CD1c-positive myeloid dendritic cell (primary cell): ENCODE data around the gene DES.
"Not testable (repeated sequence)": the region's sequence is repeated elsewhere in the genome, so short reads cannot be mapped to it uniquely, and the experiment has no call there.

Experiments
- DNase-seq: peaks from one replicate; pipeline ENCODE4 v3.0.0-alpha.2; 2016; ENCODE audit errors: extremely low spot score

The DES gene

DNA sequence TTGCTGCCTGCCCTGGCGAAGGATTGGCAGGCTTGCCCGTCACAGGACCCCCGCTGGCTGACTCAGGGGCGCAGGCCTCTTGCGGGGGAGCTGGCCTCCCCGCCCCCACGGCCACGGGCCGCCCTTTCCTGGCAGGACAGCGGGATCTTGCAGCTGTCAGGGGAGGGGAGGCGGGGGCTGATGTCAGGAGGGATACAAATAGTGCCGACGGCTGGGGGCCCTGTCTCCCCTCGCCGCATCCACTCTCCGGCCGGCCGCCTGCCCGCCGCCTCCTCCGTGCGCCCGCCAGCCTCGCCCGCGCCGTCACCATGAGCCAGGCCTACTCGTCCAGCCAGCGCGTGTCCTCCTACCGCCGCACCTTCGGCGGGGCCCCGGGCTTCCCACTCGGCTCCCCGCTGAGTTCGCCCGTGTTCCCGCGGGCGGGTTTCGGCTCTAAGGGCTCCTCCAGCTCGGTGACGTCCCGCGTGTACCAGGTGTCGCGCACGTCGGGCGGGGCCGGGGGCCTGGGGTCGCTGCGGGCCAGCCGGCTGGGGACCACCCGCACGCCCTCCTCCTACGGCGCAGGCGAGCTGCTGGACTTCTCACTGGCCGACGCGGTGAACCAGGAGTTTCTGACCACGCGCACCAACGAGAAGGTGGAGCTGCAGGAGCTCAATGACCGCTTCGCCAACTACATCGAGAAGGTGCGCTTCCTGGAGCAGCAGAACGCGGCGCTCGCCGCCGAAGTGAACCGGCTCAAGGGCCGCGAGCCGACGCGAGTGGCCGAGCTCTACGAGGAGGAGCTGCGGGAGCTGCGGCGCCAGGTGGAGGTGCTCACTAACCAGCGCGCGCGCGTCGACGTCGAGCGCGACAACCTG is at the start of gene DES:
Gene DES, plus strand, starts transcription at position 223 of the 857 bp plus-strand sequence. Its CDS starts 86 bp downstream, at position 309.
- DNase-seq, result no peak

- DNase-seq, result no peak
Measured at GRCh38 chr2:219368690-219369191, 49.4 kb upstream of the DES start.

GRCh38 chr2:219369447-219369861 is 48.7 kb upstream of the DES start:
- DNase-seq, result no peak

- DNase-seq, result no peak
Measured at GRCh38 chr2:219378163-219378851, 39.9 kb upstream of the DES start.

GRCh38 chr2:219380926-219381325 is 37.3 kb upstream of the DES start:
- no peak for DNase-seq

- DNase-seq, result no peak
Measured at GRCh38 chr2:219381448-219381847, 36.7 kb upstream of the DES start.

GRCh38 chr2:219384083-219384713 is 34.0 kb upstream of the DES start:
- DNase-seq, result no peak

GRCh38 chr2:219384859-219385258 is 33.3 kb upstream of the DES start:
- DNase-seq, result no peak

DNA sequence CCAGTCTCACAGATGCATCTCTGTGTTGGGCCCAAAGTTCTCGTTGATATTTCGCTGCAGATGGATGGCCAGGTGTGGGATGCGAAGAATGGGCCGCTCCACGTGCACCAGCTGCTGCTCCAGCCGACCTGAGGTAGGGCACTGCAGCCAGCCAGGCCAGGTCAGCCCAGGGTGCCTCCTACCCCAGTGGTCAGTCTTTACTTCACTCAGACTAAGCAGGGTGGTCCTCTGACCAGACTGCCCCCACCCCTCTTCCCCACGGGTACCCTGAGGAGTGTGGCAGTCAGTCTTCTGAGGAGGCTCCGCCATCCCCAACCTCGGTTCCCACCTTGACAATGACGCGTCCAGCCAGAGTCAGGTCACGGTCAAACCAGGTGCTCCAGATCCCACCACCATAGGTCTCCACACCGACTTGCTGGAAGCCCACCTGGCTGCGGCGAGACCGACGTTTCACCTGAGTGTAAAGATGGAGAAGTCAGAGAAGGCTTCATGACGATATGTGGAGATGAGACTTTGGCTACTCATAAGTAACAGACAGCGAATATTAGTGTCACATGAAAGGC is 32.1 kb upstream of the DES start:
- no peak for DNase-seq

DNA sequence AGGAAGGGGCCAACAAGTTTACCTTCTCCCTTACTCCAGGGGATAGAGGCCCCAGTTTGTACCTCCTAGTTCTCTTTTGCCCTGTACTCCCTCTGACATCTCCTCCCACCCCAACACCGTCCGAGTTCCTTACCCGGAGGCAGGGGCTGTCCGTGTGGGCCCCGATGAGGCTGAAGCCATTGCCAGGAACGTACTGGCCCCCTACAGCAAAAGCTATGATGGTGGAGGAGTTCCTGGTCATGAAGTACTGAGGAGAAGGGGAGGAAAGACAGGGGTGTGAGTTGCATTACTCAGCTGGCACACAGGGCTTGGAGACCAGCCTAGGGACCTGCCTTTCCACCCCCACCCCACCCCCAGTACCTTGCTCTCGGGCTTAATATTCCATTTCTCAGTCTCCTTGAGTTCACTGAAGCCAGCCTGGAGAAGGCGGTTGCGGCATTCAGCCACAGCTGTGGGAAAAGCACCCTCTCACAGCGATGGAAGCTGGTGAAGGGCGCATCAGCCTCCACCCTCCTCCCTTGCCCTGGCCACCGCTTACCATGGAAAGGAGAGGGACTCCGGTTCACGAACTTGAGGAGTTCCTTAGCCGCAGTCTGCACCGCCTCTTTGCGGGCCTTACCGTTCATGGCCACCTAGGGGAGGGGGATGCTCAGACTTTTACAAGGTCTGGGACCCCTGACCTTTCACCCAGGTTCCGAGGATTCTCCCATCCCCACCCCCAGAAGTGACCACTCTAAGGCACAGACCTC is 31.5 kb upstream of the DES start:
- peak; percentile 12 for DNase-seq

- peak; percentile 97 for DNase-seq
Measured at GRCh38 chr2:219387306-219388120, 30.7 kb upstream of the DES start, which contains the start of gene DNPEP. Gene DNPEP (minus strand): TSS chr2:219387912. CDS start chr2:219387794, 118 bp downstream.

- DNase-seq, result peak; percentile 99
Measured at GRCh38 chr2:219388121-219388906, 29.9 kb upstream of the DES start.

DNA sequence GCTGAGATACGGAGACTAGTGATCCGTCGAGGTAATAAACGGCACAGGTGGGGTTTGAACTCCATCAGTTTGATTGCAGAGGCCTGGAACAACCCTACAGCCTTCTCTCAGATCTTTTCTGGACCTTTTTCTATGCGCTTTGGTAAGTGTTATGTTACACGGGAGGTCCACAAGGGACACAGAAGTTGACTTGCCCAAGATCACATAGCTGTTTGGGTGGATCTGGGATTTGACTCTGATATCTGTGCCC is 29.3 kb upstream of the DES start:
- DNase-seq, result no peak

DNA sequence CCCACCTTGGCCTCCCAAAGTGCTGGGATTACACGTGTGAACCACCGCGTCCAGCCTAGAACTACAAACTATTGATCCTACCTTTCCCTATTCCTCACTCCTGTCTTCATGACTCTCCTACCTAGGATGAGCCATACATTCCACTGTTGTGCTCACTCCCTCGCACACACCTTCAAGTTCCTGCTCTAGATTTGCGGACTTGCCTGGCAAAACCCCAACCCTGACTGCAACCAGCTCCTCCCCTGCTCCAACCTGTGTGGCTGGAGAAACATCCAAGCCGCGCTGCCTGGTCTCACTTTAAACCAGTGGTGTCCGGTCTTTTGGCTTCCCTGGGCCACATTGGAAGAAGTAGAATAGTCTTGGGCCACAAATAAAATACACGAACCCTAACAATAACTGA is 25.4 kb upstream of the DES start:
- no peak for DNase-seq

GRCh38 chr2:219395056-219395455 is 23.1 kb upstream of the DES start:
- DNase-seq, result not testable (repeated sequence)

- no peak for DNase-seq
Measured at GRCh38 chr2:219395609-219396008, 22.6 kb upstream of the DES start.

DNA sequence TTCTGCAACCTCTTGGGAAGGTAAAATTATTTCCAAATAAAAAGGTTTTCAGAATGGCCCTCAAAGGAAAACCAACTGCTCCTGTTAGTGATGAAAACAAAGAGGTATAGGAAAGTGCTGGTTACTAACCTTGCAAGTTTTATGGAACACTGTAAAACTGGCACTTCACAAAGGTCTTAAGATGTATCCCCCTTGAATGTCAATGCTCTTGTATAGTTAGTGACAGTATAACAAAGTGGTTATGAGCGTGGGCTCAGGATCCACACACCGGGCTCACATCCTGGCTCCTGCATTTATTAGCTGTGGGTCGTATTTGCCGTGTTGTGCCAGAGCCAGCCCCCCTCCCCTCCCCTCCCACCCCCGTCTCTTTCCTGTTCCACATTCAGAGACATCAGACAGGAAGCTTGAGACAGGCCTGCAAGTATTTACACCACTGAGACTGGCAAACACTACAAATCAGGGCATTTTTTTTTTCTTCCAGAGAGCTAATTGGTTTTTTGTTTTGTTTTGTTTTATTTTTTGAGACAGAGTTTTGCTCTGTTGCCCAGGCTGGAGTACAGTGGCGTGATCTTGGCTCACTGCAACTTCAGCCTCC is 21.2 kb upstream of the DES start:
- DNase-seq, result peak; percentile 67

- peak; percentile 75 for DNase-seq
Measured at GRCh38 chr2:219398721-219399363, 19.3 kb upstream of the DES start.
